HUES64 (cell line): Measurements from ENCODE around the gene TRIM45.
A peak's percentile ranks its signal among the peaks of the same experiment; 100 is the strongest.
"Not testable (repeated sequence)": the region's sequence is repeated elsewhere in the genome, so short reads cannot be mapped to it uniquely, and the experiment has no call there.

Experiments
- H3K27ac ChIP-seq: 2 replicates; pipeline ENCODE4 v1.7.0; 2013; ENCODE audit warnings: low read depth, low read length, inconsistent platforms
- H3K27me3 ChIP-seq: 2 replicates; pipeline ENCODE4 v1.6.1; 2013; ENCODE audit warnings: mild to moderate bottlenecking, low read length; ENCODE audit not compliant: insufficient read depth
- H3K36me3 ChIP-seq: 2 replicates; pipeline ENCODE4 v1.6.1; 2013; ENCODE audit warnings: mild to moderate bottlenecking, low read length; ENCODE audit not compliant: insufficient read depth
- H3K4me1 ChIP-seq: 2 replicates; pipeline ENCODE4 v1.6.1; 2013; ENCODE audit warnings: mild to moderate bottlenecking, low read length, moderate library complexity; ENCODE audit not compliant: insufficient read depth
- H3K4me3 ChIP-seq: 2 replicates; pipeline ENCODE4 v1.5.1; 2013; ENCODE audit warnings: mild to moderate bottlenecking, low read length, moderate library complexity
- H3K9ac ChIP-seq: 2 replicates; pipeline ENCODE4 v1.6.1; 2013; ENCODE audit warnings: mild to moderate bottlenecking, low read depth, low read length
- H3K9me3 ChIP-seq: 2 replicates; pipeline ENCODE4 v1.6.1; 2013; ENCODE audit warnings: low read depth, low read length; ENCODE audit not compliant: insufficient read depth
- WGBS: fragments of 150-250, 120-280 bp; methylation state at CpG from one replicate; pipeline ENCODE4 v1.1.7; 2013; ENCODE audit warnings: missing lambda C conversion rate; 5-methylcytosine and 5-hydroxymethylcytosine counted together

Gene TRIM45

GRCh38 chr1:117130526-117130925 lies 9.0 kb upstream of the TRIM45 start:
- H3K9me3 ChIP-seq, result no peaks in the 10 kb centered on the region

GRCh38 chr1:117128323-117129079 lies 7.0 kb upstream of the TRIM45 start:
- Histone ChIP-seq H3K4me3 (no peak overlapping the region), H3K36me3 (no peaks in the 10 kb centered on the region), H3K27ac (no peak overlapping the region), H3K9ac (no peak overlapping the region), H3K27me3 (no peaks in the 10 kb centered on the region), H3K9me3 (no peaks in the 10 kb centered on the region), H3K4me1 (peaks cover 16% of the 10 kb centered on the region)
- 57% methylated on average over 4 of the region's 5 CpGs for WGBS

More at GRCh38 chr1:117130526-117130925, 9.0 kb upstream of the TRIM45 start:
- Histone ChIP-seq H3K9ac (no peak overlapping the region), H3K4me3 (no peak overlapping the region), H3K36me3 (no peaks in the 10 kb centered on the region), H3K4me1 (peaks cover 28% of the 10 kb centered on the region), H3K27ac (no peak overlapping the region), H3K27me3 (no peaks in the 10 kb centered on the region)
- 93% methylated on average over 1 of the region's 4 CpGs for WGBS

GRCh38 chr1:117127795-117128194 lies 6.2 kb upstream of the TRIM45 start:
- Histone ChIP-seq H3K36me3 (no peaks in the 10 kb centered on the region), H3K4me1 (peaks cover 17% of the 10 kb centered on the region), H3K4me3 (no peak overlapping the region), H3K9ac (no peak overlapping the region), H3K27ac (no peak overlapping the region), H3K9me3 (no peaks in the 10 kb centered on the region), H3K27me3 (no peaks in the 10 kb centered on the region)

GRCh38 chr1:117124661-117125060 lies 3.1 kb upstream of the TRIM45 start:
- no peak overlapping the region for H3K9ac ChIP-seq
- no peaks in the 10 kb centered on the region for H3K27me3 ChIP-seq
- H3K27ac ChIP-seq, result no peak overlapping the region
- no peaks in the 10 kb centered on the region for H3K36me3 ChIP-seq
- peaks cover 22% of the 10 kb centered on the region for H3K4me1 ChIP-seq
- 92% methylated on average over 1 of the region's 1 CpG for WGBS
- H3K4me3 ChIP-seq, result no peak overlapping the region
- no peaks in the 10 kb centered on the region for H3K9me3 ChIP-seq

GRCh38 chr1:117123274-117123673 lies 1.7 kb upstream of the TRIM45 start:
- H3K9me3 ChIP-seq, result no peaks in the 10 kb centered on the region
- peaks cover 14% of the 10 kb centered on the region for H3K4me1 ChIP-seq
- no peak overlapping the region for H3K4me3 ChIP-seq
- no peaks in the 10 kb centered on the region for H3K27me3 ChIP-seq
- WGBS, result 92% methylated on average over 2 of the region's 2 CpGs
- H3K36me3 ChIP-seq, result peaks cover 3% of the 10 kb centered on the region
- H3K9ac ChIP-seq, result no peak overlapping the region
- H3K27ac ChIP-seq, result no peak overlapping the region

GRCh38 chr1:117122330-117123025 lies 929 bp upstream of the TRIM45 start:
- peak overlapping the region; percentile 92 for H3K27ac ChIP-seq
- H3K36me3 ChIP-seq, result peaks cover 11% of the 10 kb centered on the region
- H3K4me1 ChIP-seq, result peaks cover 6% of the 10 kb centered on the region; the same call in 1 of the 2 replicates
- peak overlapping the region; percentile 89 for H3K9ac ChIP-seq
- no peaks in the 10 kb centered on the region for H3K9me3 ChIP-seq
- WGBS, result 31% methylated on average over 32 of the region's 32 CpGs
- H3K27me3 ChIP-seq, result no peaks in the 10 kb centered on the region
- peak overlapping the region; percentile 84 for H3K4me3 ChIP-seq

GRCh38 chr1:117120774-117121588 lies 568 bp downstream of the TRIM45 start:
- Histone ChIP-seq H3K27me3 (no peaks in the 10 kb centered on the region), H3K9ac (peak overlapping the region; percentile 89), H3K36me3 (peaks cover 24% of the 10 kb centered on the region), H3K4me1 (peaks cover 6% of the 10 kb centered on the region; the same call in 1 of the 2 replicates), H3K4me3 (peak overlapping the region; percentile 84), H3K27ac (peak overlapping the region; percentile 27; the same call in 1 of the 2 replicates), H3K9me3 (no peaks in the 10 kb centered on the region)
- 18% methylated on average over 29 of the region's 29 CpGs for WGBS

GRCh38 chr1:117119144-117119543 lies 2.4 kb downstream of the TRIM45 start:
- not testable (repeated sequence) for H3K9me3 ChIP-seq, H3K27ac ChIP-seq, H3K9ac ChIP-seq, H3K4me1 ChIP-seq, H3K4me3 ChIP-seq, H3K27me3 ChIP-seq
- WGBS, result 93% methylated on average over 10 of the region's 10 CpGs
- H3K36me3 ChIP-seq, result peaks cover 43% of the 10 kb centered on the region

- no peak overlapping the region for H3K4me3 ChIP-seq
- no peak overlapping the region for H3K9ac ChIP-seq
- no peaks in the 10 kb centered on the region for H3K9me3 ChIP-seq
- no peaks in the 10 kb centered on the region for H3K27me3 ChIP-seq
- H3K36me3 ChIP-seq, result peaks cover 53% of the 10 kb centered on the region
- WGBS, result 94% methylated on average over 12 of the region's 12 CpGs
- H3K27ac ChIP-seq, result no peak overlapping the region
- peaks cover 6% of the 10 kb centered on the region; the same call in 1 of the 2 replicates for H3K4me1 ChIP-seq
These were observed 3.4 kb downstream of the TRIM45 start for GRCh38 chr1:117118137-117118536.

- H3K9me3 ChIP-seq, result no peaks in the 10 kb centered on the region
- WGBS, result 94% methylated on average over 2 of the region's 2 CpGs
- peaks cover 5% of the 10 kb centered on the region for H3K4me1 ChIP-seq
- no peaks in the 10 kb centered on the region for H3K27me3 ChIP-seq
- no peak overlapping the region for H3K9ac ChIP-seq
- peaks cover 57% of the 10 kb centered on the region for H3K36me3 ChIP-seq
- no peak overlapping the region for H3K27ac ChIP-seq
- H3K4me3 ChIP-seq, result no peak overlapping the region
These were observed 3.9 kb downstream of the TRIM45 start for GRCh38 chr1:117117697-117118096.

GRCh38 chr1:117116784-117117130 lies 4.8 kb downstream of the TRIM45 start:
- Histone ChIP-seq H3K36me3 (peaks cover 66% of the 10 kb centered on the region), H3K27me3 (no peaks in the 10 kb centered on the region), H3K9me3 (no peaks in the 10 kb centered on the region), H3K9ac (no peak overlapping the region), H3K4me1 (peaks cover 9% of the 10 kb centered on the region), H3K27ac (no peak overlapping the region), H3K4me3 (no peak overlapping the region)
- 92% methylated on average over 3 of the region's 3 CpGs for WGBS
